ENCODE results near the gene HIVEP3. TPM values are rescaled to one million over a fixed set of nuclear protein-coding genes. Genes with fewer than 3 reads are reported as not detected.

HIVEP3 gene
- total and polyA plus RNA-seq, 2 of the 13 experiments (the other 11 are each of a cell fraction or from before 2014, with no cell fraction given) = 0.05 TPM; not detected in 1

DNA sequence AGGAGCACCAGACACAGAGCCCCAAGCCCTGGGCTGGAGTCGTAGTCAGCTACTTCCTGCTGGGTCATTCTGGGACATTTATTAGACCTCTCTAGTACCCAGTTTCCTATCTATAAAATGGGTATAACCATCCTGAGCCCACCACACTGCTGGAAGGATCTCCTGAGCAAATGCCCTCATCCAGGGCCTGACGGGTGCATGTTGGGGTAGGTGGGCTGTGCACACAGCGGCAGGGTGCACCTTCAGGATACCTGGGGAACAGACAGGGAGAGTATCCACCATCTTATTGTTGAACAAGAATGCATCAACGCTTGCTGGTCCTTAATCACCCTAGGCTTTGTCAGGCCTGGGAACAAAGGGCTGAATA lies 191.0 kb downstream of the HIVEP3 start (continued):
- TF ChIP-seq, protein P1, sequence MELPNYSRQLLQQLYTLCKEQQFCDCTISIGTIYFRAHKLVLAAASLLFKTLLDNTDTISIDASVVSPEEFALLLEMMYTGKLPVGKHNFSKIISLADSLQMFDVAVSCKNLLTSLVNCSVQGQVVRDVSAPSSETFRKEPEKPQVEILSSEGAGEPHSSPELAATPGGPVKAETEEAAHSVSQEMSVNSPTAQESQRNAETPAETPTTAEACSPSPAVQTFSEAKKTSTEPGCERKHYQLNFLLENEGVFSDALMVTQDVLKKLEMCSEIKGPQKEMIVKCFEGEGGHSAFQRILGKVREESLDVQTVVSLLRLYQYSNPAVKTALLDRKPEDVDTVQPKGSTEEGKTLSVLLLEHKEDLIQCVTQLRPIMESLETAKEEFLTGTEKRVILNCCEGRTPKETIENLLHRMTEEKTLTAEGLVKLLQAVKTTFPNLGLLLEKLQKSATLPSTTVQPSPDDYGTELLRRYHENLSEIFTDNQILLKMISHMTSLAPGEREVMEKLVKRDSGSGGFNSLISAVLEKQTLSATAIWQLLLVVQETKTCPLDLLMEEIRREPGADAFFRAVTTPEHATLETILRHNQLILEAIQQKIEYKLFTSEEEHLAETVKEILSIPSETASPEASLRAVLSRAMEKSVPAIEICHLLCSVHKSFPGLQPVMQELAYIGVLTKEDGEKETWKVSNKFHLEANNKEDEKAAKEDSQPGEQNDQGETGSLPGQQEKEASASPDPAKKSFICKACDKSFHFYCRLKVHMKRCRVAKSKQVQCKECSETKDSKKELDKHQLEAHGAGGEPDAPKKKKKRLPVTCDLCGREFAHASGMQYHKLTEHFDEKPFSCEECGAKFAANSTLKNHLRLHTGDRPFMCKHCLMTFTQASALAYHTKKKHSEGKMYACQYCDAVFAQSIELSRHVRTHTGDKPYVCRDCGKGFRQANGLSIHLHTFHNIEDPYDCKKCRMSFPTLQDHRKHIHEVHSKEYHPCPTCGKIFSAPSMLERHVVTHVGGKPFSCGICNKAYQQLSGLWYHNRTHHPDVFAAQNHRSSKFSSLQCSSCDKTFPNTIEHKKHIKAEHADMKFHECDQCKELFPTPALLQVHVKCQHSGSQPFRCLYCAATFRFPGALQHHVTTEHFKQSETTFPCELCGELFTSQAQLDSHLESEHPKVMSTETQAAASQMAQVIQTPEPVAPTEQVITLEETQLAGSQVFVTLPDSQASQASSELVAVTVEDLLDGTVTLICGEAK (IDR thresholded peaks at IDR 0.05) = no peak
- TF ChIP-seq, protein P1 (CRISPR knock-in tag; IDR thresholded peaks at IDR 0.05) = no peak
- TF ChIP-seq, protein P2, sequence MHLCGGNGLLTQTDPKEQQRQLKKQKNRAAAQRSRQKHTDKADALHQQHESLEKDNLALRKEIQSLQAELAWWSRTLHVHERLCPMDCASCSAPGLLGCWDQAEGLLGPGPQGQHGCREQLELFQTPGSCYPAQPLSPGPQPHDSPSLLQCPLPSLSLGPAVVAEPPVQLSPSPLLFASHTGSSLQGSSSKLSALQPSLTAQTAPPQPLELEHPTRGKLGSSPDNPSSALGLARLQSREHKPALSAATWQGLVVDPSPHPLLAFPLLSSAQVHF (CRISPR knock-in tag; IDR thresholded peaks at IDR 0.05) = no peak
- no peak for TF ChIP-seq TAF1 (CRISPR knock-in tag; IDR thresholded peaks at IDR 0.05)
- TF ChIP-seq SIN3A (IDR thresholded peaks at IDR 0.05; ENCODE audit: borderline replicate concordance, low read depth, low read length) = no peak
- no peak for TF ChIP-seq SIX1 (CRISPR knock-in tag; IDR thresholded peaks at IDR 0.05; ENCODE audit: borderline replicate concordance)
- no peak for TF ChIP-seq MAFF (IDR thresholded peaks at IDR 0.05; ENCODE audit: low read depth, low read length)
- TF ChIP-seq ZSCAN30 (CRISPR knock-in tag; IDR thresholded peaks at IDR 0.05) = no peak
- TF ChIP-seq, protein P3, sequence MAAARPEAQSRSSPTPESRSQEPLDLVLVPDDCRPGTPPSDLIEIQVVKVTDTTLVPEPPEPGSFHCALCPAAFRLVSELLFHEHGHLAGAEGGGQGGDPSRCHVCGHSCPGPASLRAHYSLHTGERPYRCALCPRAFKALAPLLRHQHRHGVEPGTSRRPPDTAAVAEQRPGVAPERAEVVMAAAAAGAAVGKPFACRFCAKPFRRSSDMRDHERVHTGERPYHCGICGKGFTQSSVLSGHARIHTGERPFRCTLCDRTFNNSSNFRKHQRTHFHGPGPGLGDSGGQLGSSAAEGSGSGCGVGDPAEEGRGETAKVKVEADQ (CRISPR knock-in tag; IDR thresholded peaks at IDR 0.05; ENCODE audit: borderline replicate concordance) = no peak
- TF ChIP-seq ZSCAN9 (CRISPR knock-in tag; IDR thresholded peaks at IDR 0.05; ENCODE audit: borderline replicate concordance) = no peak
- no peak for TF ChIP-seq ZNF790 (CRISPR knock-in tag; IDR thresholded peaks at IDR 0.05; ENCODE audit: borderline replicate concordance)
- no peak for TF ChIP-seq ZMYM3 (CRISPR knock-in tag; IDR thresholded peaks at IDR 0.05)
- TF ChIP-seq CEBPG (CRISPR knock-in tag; IDR thresholded peaks at IDR 0.05) = no peak

Data from HepG2 (cell line).